ENCODE measurements around the gene MMP25. TPM values are rescaled to one million over a fixed set of nuclear protein-coding genes. Genes with fewer than 3 reads are reported as not detected.

The MMP25 gene
- total RNA-seq, 1 experiment from 2014 or later: 0.67 TPM

GRCh38 chr16:3013491-3013951, 32.8 kb upstream of the MMP25 start:
- in situ Hi-C loops (cut with HindIII; ENCODE audit: low pct_unique_long_range_greater_than_20kb, low sequenced_read_pairs) (no loop called here), intact Hi-C loops (cut with micrococcal nuclease; ENCODE audit: unreplicated experiment) (no loop called here)
- H3K27ac ChIP-seq (ENCODE audit: low read length): no peak overlapping the region
- ATAC-seq (peak; percentile 36), DNase-seq (ENCODE audit: low read depth, low spot score) (no peak)
- H3K27me3 ChIP-seq (ENCODE audit: control insufficient read depth, insufficient read depth, low read length): no peaks in the 10 kb centered on the region
- no TSS peak for BruUV-seq (replicated peaks)
- H3K4me3 ChIP-seq (ENCODE audit: low read depth in 2 of 2, low read length in 2 of 2): no peak overlapping the region
- CTCF ChIA-PET: interaction anchor here (0.8 to 1.0 kb wide), 2 partner anchors 9 to 18 kb away, joined by 3 read pairs; no protein-coding TSS in a partner anchor
- TF ChIP-seq, protein P1, sequence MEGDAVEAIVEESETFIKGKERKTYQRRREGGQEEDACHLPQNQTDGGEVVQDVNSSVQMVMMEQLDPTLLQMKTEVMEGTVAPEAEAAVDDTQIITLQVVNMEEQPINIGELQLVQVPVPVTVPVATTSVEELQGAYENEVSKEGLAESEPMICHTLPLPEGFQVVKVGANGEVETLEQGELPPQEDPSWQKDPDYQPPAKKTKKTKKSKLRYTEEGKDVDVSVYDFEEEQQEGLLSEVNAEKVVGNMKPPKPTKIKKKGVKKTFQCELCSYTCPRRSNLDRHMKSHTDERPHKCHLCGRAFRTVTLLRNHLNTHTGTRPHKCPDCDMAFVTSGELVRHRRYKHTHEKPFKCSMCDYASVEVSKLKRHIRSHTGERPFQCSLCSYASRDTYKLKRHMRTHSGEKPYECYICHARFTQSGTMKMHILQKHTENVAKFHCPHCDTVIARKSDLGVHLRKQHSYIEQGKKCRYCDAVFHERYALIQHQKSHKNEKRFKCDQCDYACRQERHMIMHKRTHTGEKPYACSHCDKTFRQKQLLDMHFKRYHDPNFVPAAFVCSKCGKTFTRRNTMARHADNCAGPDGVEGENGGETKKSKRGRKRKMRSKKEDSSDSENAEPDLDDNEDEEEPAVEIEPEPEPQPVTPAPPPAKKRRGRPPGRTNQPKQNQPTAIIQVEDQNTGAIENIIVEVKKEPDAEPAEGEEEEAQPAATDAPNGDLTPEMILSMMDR (IDR thresholded peaks at IDR 0.05): no peak
- TF ChIP-seq TCF7L2 (IDR thresholded peaks at IDR 0.05; ENCODE audit: low read depth, low read length): no peak
- TF ChIP-seq POLR2AphosphoS5 (IDR thresholded peaks at IDR 0.05; ENCODE audit: low read depth, low read length): no peak
- TF ChIP-seq SIN3A (IDR thresholded peaks at IDR 0.05; ENCODE audit: borderline replicate concordance, insufficient read depth, low read depth, low read length): no peak
- POLR2A ChIA-PET: no interaction called here
- no peaks in the 10 kb centered on the region for H3K36me3 ChIP-seq (ENCODE audit: control insufficient read depth, insufficient read depth, low read length)
- H3K9me3 ChIP-seq (ENCODE audit: control insufficient read depth, insufficient read depth, low read depth, low read length): no peaks in the 10 kb centered on the region
- peaks cover 13% of the 10 kb centered on the region for H3K4me1 ChIP-seq (ENCODE audit: control insufficient read depth, insufficient read depth, low read length)

DNA sequence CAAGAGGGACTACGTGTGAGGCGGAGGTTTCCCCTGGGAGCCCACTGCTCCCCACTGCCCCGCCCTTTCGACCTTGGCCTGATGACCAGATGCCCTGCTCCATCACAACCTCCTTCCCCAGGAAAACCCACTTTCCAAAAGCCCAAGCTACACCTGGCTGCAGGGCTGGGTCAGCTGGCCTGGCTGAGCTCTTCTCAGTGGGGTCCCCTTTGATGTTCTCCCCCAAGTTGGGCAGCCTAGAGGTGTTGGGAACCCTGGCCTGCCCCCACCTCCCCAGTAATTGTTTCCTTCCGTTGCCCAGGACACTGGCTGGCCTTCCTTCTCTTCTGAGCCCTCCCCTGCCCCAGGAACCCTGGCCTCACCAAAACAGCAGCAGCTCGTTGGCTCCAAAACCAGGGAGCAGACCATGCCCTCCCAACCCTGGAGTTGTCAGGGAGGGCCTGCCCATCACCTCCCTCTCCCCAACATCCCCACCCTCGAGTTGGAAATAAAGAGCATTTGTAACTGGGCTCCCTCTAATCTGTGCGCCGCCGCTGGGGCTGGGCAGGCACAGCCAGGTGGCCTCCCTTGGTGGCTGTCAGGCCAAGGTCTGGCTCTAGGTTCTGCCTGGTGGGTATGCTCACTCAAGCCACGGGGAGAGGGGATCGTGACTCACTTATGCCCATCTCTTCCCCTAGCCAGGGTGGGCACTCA, 32.2 kb upstream of the MMP25 start:
- ATAC-seq (no peak), DNase-seq (ENCODE audit: low read depth, low spot score) (no peak)
- peaks cover 11% of the 10 kb centered on the region; the same call in 1 of the 2 replicates for H3K4me1 ChIP-seq (ENCODE audit: control insufficient read depth, insufficient read depth, low read length)
- in situ Hi-C loops (cut with HindIII; ENCODE audit: low pct_unique_long_range_greater_than_20kb, low sequenced_read_pairs): no loop called here
- no peaks in the 10 kb centered on the region for H3K9me3 ChIP-seq (ENCODE audit: control insufficient read depth, insufficient read depth, low read depth, low read length)
- TF ChIP-seq REST (IDR thresholded peaks at IDR 0.05; ENCODE audit: insufficient read depth in 1 of 2, low read depth in 2 of 2, low read length in 1 of 2) (no peak), SIN3A (IDR thresholded peaks at IDR 0.05; ENCODE audit: borderline replicate concordance, insufficient read depth, low read depth, low read length) (no peak), TCF7L2 (IDR thresholded peaks at IDR 0.05; ENCODE audit: low read depth, low read length) (no peak), POLR2AphosphoS5 (IDR thresholded peaks at IDR 0.05; ENCODE audit: low read depth, low read length) (no peak)
- TF ChIP-seq, protein P1 (IDR thresholded peaks at IDR 0.05): no peak
- no peaks in the 10 kb centered on the region for H3K36me3 ChIP-seq (ENCODE audit: control insufficient read depth, insufficient read depth, low read length)
- CTCF ChIA-PET: interaction anchor here (0.8 to 1.0 kb wide), 2 partner anchors 9 to 17 kb away, joined by 3 read pairs; no protein-coding TSS in a partner anchor
- H3K27ac ChIP-seq (ENCODE audit: low read length): no peak overlapping the region
- POLR2A ChIA-PET: no interaction called here
- no TSS peak for BruUV-seq (replicated peaks)
- H3K27me3 ChIP-seq (ENCODE audit: control insufficient read depth, insufficient read depth, low read length): no peaks in the 10 kb centered on the region
- intact Hi-C loops (cut with micrococcal nuclease; ENCODE audit: unreplicated experiment): no loop called here
- H3K4me3 ChIP-seq (ENCODE audit: low read depth in 2 of 2, low read length in 2 of 2): no peak overlapping the region

Measured in Panc1 (cell line).